ENCODE results near the gene ACOT8. TPM values are rescaled to one million over a fixed set of nuclear protein-coding genes. Genes with fewer than 3 reads are reported as not detected.

ACOT8 gene
- total and polyA plus RNA-seq, 2 of the 8 experiments (the other 6 are each of a cell fraction or from before 2014, with no cell fraction given) = 37.6 to 88.8 TPM

DNA sequence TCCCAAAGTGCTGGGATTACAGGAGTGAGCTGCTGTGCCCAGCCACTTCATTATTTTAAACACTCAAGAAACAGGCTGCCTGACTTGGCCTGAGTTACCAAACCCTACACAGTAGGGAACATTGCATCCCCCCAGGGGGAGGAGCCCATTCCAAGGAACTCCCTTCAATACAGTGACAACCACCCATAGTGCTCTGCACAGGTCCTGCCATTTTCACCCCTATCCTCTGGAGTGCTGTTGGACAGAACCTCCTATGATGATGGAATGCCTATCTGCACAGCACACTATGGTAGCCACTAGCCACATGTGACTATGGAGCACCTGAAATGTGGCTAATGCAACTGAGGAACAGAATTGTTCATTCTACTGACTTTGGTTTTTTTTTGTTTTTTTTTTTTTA is 11.7 kb downstream of the ACOT8 start (continued):
- TF ChIP-seq, protein P1, sequence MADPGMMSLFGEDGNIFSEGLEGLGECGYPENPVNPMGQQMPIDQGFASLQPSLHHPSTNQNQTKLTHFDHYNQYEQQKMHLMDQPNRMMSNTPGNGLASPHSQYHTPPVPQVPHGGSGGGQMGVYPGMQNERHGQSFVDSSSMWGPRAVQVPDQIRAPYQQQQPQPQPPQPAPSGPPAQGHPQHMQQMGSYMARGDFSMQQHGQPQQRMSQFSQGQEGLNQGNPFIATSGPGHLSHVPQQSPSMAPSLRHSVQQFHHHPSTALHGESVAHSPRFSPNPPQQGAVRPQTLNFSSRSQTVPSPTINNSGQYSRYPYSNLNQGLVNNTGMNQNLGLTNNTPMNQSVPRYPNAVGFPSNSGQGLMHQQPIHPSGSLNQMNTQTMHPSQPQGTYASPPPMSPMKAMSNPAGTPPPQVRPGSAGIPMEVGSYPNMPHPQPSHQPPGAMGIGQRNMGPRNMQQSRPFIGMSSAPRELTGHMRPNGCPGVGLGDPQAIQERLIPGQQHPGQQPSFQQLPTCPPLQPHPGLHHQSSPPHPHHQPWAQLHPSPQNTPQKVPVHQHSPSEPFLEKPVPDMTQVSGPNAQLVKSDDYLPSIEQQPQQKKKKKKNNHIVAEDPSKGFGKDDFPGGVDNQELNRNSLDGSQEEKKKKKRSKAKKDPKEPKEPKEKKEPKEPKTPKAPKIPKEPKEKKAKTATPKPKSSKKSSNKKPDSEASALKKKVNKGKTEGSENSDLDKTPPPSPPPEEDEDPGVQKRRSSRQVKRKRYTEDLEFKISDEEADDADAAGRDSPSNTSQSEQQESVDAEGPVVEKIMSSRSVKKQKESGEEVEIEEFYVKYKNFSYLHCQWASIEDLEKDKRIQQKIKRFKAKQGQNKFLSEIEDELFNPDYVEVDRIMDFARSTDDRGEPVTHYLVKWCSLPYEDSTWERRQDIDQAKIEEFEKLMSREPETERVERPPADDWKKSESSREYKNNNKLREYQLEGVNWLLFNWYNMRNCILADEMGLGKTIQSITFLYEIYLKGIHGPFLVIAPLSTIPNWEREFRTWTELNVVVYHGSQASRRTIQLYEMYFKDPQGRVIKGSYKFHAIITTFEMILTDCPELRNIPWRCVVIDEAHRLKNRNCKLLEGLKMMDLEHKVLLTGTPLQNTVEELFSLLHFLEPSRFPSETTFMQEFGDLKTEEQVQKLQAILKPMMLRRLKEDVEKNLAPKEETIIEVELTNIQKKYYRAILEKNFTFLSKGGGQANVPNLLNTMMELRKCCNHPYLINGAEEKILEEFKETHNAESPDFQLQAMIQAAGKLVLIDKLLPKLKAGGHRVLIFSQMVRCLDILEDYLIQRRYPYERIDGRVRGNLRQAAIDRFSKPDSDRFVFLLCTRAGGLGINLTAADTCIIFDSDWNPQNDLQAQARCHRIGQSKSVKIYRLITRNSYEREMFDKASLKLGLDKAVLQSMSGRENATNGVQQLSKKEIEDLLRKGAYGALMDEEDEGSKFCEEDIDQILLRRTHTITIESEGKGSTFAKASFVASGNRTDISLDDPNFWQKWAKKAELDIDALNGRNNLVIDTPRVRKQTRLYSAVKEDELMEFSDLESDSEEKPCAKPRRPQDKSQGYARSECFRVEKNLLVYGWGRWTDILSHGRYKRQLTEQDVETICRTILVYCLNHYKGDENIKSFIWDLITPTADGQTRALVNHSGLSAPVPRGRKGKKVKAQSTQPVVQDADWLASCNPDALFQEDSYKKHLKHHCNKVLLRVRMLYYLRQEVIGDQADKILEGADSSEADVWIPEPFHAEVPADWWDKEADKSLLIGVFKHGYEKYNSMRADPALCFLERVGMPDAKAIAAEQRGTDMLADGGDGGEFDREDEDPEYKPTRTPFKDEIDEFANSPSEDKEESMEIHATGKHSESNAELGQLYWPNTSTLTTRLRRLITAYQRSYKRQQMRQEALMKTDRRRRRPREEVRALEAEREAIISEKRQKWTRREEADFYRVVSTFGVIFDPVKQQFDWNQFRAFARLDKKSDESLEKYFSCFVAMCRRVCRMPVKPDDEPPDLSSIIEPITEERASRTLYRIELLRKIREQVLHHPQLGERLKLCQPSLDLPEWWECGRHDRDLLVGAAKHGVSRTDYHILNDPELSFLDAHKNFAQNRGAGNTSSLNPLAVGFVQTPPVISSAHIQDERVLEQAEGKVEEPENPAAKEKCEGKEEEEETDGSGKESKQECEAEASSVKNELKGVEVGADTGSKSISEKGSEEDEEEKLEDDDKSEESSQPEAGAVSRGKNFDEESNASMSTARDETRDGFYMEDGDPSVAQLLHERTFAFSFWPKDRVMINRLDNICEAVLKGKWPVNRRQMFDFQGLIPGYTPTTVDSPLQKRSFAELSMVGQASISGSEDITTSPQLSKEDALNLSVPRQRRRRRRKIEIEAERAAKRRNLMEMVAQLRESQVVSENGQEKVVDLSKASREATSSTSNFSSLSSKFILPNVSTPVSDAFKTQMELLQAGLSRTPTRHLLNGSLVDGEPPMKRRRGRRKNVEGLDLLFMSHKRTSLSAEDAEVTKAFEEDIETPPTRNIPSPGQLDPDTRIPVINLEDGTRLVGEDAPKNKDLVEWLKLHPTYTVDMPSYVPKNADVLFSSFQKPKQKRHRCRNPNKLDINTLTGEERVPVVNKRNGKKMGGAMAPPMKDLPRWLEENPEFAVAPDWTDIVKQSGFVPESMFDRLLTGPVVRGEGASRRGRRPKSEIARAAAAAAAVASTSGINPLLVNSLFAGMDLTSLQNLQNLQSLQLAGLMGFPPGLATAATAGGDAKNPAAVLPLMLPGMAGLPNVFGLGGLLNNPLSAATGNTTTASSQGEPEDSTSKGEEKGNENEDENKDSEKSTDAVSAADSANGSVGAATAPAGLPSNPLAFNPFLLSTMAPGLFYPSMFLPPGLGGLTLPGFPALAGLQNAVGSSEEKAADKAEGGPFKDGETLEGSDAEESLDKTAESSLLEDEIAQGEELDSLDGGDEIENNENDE (IDR thresholded peaks at IDR 0.05; ENCODE audit: insufficient replicate concordance, low read length) = no peak
- TF ChIP-seq SP1 (IDR thresholded peaks at IDR 0.05; ENCODE audit: low read depth, low read length) = no peak
- no peak for TF ChIP-seq RXRA (IDR thresholded peaks at IDR 0.05; ENCODE audit: insufficient read depth, low read depth, low read length)
- TF ChIP-seq SP4 (IDR thresholded peaks at IDR 0.05; ENCODE audit: low read length) = no peak
- TF ChIP-seq RBBP5 (IDR thresholded peaks at IDR 0.05; ENCODE audit: borderline replicate concordance, low read depth, low read length) = no peak
- no peak for TF ChIP-seq POLR2AphosphoS5 (IDR thresholded peaks at IDR 0.05; ENCODE audit: low read depth, low read length)
- no peak for TF ChIP-seq TAF7 (optimal IDR thresholded peaks at IDR 0.05; ENCODE audit: borderline replicate concordance, low read depth, low read length)
- no peak for TF ChIP-seq EGR1 (IDR thresholded peaks at IDR 0.05; ENCODE audit: borderline replicate concordance, low read depth, low read length)

Data from H1 (cell line).